SK-N-SH (cell line): Measurements from ENCODE around the gene TRPV5. TPM values are rescaled to one million over a fixed set of nuclear protein-coding genes. Genes with fewer than 3 reads are reported as not detected.

ENCODE experiments used
- CTCF ChIA-PET: fragments of 300-600, 350-600 bp; formaldehyde crosslinking; extraction: SDS; loops from one replicate; lab custom pipeline; 2021; lab: Yijun Ruan, JAX
- POLR2A ChIA-PET: fragments of 350-600 bp; sonication (Branson Sonifier 250); formaldehyde crosslinking; extraction: SDS; loops from one replicate; lab custom pipeline; 2020; ENCODE audit warnings: antibody characterized with exemption, inconsistent platforms; lab: Yijun Ruan, JAX
- DNase-seq: peaks from one replicate; pipeline ENCODE4 v3.0.0; 2012
- H2AFZ ChIP-seq: fragments of 200-600 bp; sonication (generic); 2 replicates; pipeline ENCODE4 v1.8.1; 2016; ENCODE audit warnings: antibody characterized with exemption, mild to moderate bottlenecking, low read depth
- H3F3A ChIP-seq: fragments of 200-600 bp; sonication (generic); replicated peaks from 2 replicates; pipeline ENCODE3; 2016; ENCODE audit warnings: antibody characterized with exemption, mild to moderate bottlenecking; ENCODE audit not compliant: insufficient read depth
- H3K27ac ChIP-seq, 2 experiments: fragments of 200-500 bp in 1 of 2; fragments of 200-600 bp in 1 of 2; sonication (Bioruptor generic) in 1 of 2; sonication (generic), shearing (Covaris generic) in 1 of 2; 2 replicates each; pipeline versions ENCODE4 v1.5.1 to v1.6.1; 2014 to 2016; ENCODE audit warnings: low read depth in 2 of 2, inconsistent platforms in 1 of 2, low read length in 1 of 2, mild to moderate bottlenecking in 1 of 2, mixed read lengths in 1 of 2
- H3K27me3 ChIP-seq: fragments of 200-600 bp; sonication (generic), shearing (Covaris generic); 2 replicates; pipeline ENCODE4 v1.6.1; 2016; ENCODE audit warnings: mixed run types; ENCODE audit not compliant: insufficient read depth
- H3K36me3 ChIP-seq, 2 experiments: fragments of 200-500 bp in 1 of 2; fragments of 200-600 bp in 1 of 2; sonication (Bioruptor generic) in 1 of 2; sonication (generic) in 1 of 2; replicated peaks in 1 of 2; 2 replicates each; pipeline versions ENCODE3 to v1.5.1; 2014 to 2016; ENCODE audit warnings: low read length in 1 of 2, mild to moderate bottlenecking in 1 of 2; ENCODE audit not compliant: insufficient read depth in 2 of 2, control insufficient read depth in 1 of 2
- H3K4me1 ChIP-seq, 2 experiments: fragments of 200-500 bp in 1 of 2; fragments of 200-600 bp in 1 of 2; sonication (Bioruptor generic) in 1 of 2; sonication (generic), shearing (Covaris generic) in 1 of 2; 2 replicates each; pipeline versions ENCODE4 v1.5.1 to v1.6.1; 2014 to 2016; ENCODE audit warnings: low read depth in 1 of 2, low read length in 1 of 2, mixed run types in 1 of 2; ENCODE audit not compliant: insufficient read depth in 2 of 2, control insufficient read depth in 1 of 2
- H3K4me2 ChIP-seq: fragments of 200-600 bp; sonication (generic), shearing (Covaris generic); 2 replicates; pipeline ENCODE4 v1.6.1; 2017; ENCODE audit warnings: mixed run types
- H3K4me3 ChIP-seq, 2 experiments: fragments of 200-500 bp in 1 of 2; fragments of 200-600 bp in 1 of 2; sonication (Bioruptor generic) in 1 of 2; sonication (generic), shearing (Covaris generic) in 1 of 2; 2 replicates each; pipeline versions ENCODE4 v1.5.1 to v1.8.1; 2014 to 2016; ENCODE audit warnings: low read depth in 2 of 2, inconsistent platforms in 1 of 2, low read length in 1 of 2, mild to moderate bottlenecking in 1 of 2, mixed read lengths in 1 of 2, moderate library complexity in 1 of 2
- H3K79me2 ChIP-seq: fragments of 200-600 bp; sonication (generic); 2 replicates; pipeline ENCODE4 v1.8.1; 2017; ENCODE audit warnings: mild to moderate bottlenecking; ENCODE audit not compliant: insufficient read depth
- H3K9ac ChIP-seq: fragments of 200-600 bp; sonication (generic); 2 replicates; pipeline ENCODE4 v1.6.1; 2017; ENCODE audit warnings: mixed run types
- H3K9me2 ChIP-seq: fragments of 200-600 bp; sonication (generic); 2 replicates; pipeline ENCODE4 v1.6.1; 2017; ENCODE audit warnings: mixed run types
- H3K9me3 ChIP-seq: fragments of 200-600 bp; sonication (generic); 2 replicates; pipeline ENCODE4 v1.6.1; 2017; ENCODE audit warnings: mixed run types, mild to moderate bottlenecking, moderate library complexity
- H4K20me1 ChIP-seq: fragments of 200-600 bp; sonication (generic); 2 replicates; pipeline ENCODE4 v1.6.1; 2017; ENCODE audit warnings: mild to moderate bottlenecking, mixed run types; ENCODE audit not compliant: insufficient read depth
- CHD2 ChIP-seq: fragments of 150-350 bp; IDR thresholded peaks from 2 replicates; pipeline ENCODE4 v1.6.1; 2018; ENCODE audit warnings: low read length; ENCODE audit not compliant: partially characterized antibody
- EP300 ChIP-seq, 2 experiments: IDR thresholded peaks; 2 replicates each; pipeline versions ENCODE4 v1.4.0 to v1.6.1; 2012; ENCODE audit warnings: borderline replicate concordance in 1 of 2, low read depth in 1 of 2, low read length in 1 of 2
- GABPA ChIP-seq: IDR thresholded peaks from 2 replicates; pipeline ENCODE4 v1.4.0; 2012; ENCODE audit warnings: low read depth, mild to moderate bottlenecking
- GATA2 ChIP-seq: sonication (generic); formaldehyde crosslinking; IDR thresholded peaks from 2 replicates; pipeline ENCODE4 v1.5.0; 2020; ENCODE audit warnings: mild to moderate bottlenecking, missing genetic modification reagents
- IRF3 ChIP-seq: fragments of 150-350 bp; IDR thresholded peaks from 2 replicates; pipeline ENCODE4 v1.6.1; 2016; ENCODE audit warnings: mild to moderate bottlenecking, low read depth, low read length
- MEF2A ChIP-seq: IDR thresholded peaks from 2 replicates; pipeline ENCODE4 v1.4.0; 2012; ENCODE audit warnings: low read depth, borderline replicate concordance
- PBX3 ChIP-seq: IDR thresholded peaks from 2 replicates; pipeline ENCODE4; 2012
- RXRA ChIP-seq: IDR thresholded peaks from 2 replicates; pipeline ENCODE4 v1.4.0; 2012; ENCODE audit warnings: low read depth, mild to moderate bottlenecking, borderline replicate concordance
- SIN3A ChIP-seq: IDR thresholded peaks from 2 replicates; pipeline ENCODE4 v1.6.1; 2012; ENCODE audit warnings: low read depth, mild to moderate bottlenecking, low read length, moderate library complexity, borderline replicate concordance
- USF2 ChIP-seq: fragments of 150-350 bp; IDR thresholded peaks from 2 replicates; pipeline ENCODE4 v1.6.1; 2017; ENCODE audit warnings: antibody characterized with exemption, low read length, low read depth, borderline replicate concordance
- YY1 ChIP-seq: IDR thresholded peaks from 2 replicates; pipeline ENCODE4 v1.4.0; 2012; ENCODE audit warnings: low read depth, mild to moderate bottlenecking
- WGBS: methylation state at CpG from one replicate; pipeline ENCODE4 v1.1.6; 2017; ENCODE audit warnings: low lambda C conversion rate; 5-methylcytosine and 5-hydroxymethylcytosine counted together
- polyA plus RNA-seq, 3 experiments: library from polyadenylated mRNA; depleted of rRNA; stranded (reverse); fragments of >200 nt; gene quantifications; 2 replicates each; pipeline ENCODE4 v1.2.3, GENCODE V29; 2012

TRPV5 gene
- polyA plus RNA-seq, 1 of the 3 experiments (the other 2 are of a cell fraction) = not detected

GRCh38 chr7:142942746-142943145 lies 9.2 kb upstream of the TRPV5 start (continued):
- no peak for TF ChIP-seq IRF3
- TF ChIP-seq MEF2A = no peak
- TF ChIP-seq CHD2 = no peak
- TF ChIP-seq, all 33 proteins: peak for 0

GRCh38 chr7:142941541-142941940 lies 8.0 kb upstream of the TRPV5 start:
- no peak overlapping the region for H2AFZ ChIP-seq
- no peak for DNase-seq
- no peaks in the 10 kb centered on the region for H3F3A ChIP-seq
- H3K9me2 ChIP-seq = no peaks in the 10 kb centered on the region
- POLR2A ChIA-PET = no interaction called here
- no peaks in the 10 kb centered on the region for H3K79me2 ChIP-seq
- no peak overlapping the region for H3K9ac ChIP-seq
- H4K20me1 ChIP-seq = no peaks in the 10 kb centered on the region
- CTCF ChIA-PET = no interaction called here
- TF ChIP-seq GATA2 (CRISPR knock-in tag) = no peak
- no peak for TF ChIP-seq MEF2A
- no peak for TF ChIP-seq PBX3
- TF ChIP-seq GABPA = no peak
- no peak for TF ChIP-seq USF2
- TF ChIP-seq IRF3 = no peak
- TF ChIP-seq SIN3A = no peak
- TF ChIP-seq YY1 = no peak
- TF ChIP-seq RXRA = no peak
- TF ChIP-seq EP300 (IDR thresholded peaks at IDR 0.05; ENCODE audit: borderline replicate concordance in 1 of 2, low read depth in 1 of 2, low read length in 1 of 2) = no peak
- TF ChIP-seq, all 33 proteins: peak for 0
- no peak overlapping the region for H3K27ac ChIP-seq
- 32% methylated on average over 7 of the region's 7 CpGs for WGBS
- H3K4me3 ChIP-seq = no peak overlapping the region
- no peaks in the 10 kb centered on the region for H3K36me3 ChIP-seq
- peaks cover 0 to 10% of the 10 kb centered on the region in 2 experiments; a peak in 2 of 4 replicates for H3K4me1 ChIP-seq
- H3K27me3 ChIP-seq = peaks cover 36% of the 10 kb centered on the region
- H3K9me3 ChIP-seq = no peaks in the 10 kb centered on the region
- no peak overlapping the region for H3K4me2 ChIP-seq
